ENCODE data around the gene STK24.
A peak's percentile ranks its signal among the peaks of the same experiment; 100 is the strongest.

STK24 gene

GRCh38 chr13:98567140-98567539, 9.8 kb downstream of the STK24 start:
- Histone ChIP-seq H3K4me1 (ENCODE audit: insufficient read depth, low read length, poor library complexity, severe bottlenecking) (peaks cover 32% of the 10 kb centered on the region), H3K9me3 (ENCODE audit: insufficient read depth, low read depth, low read length) (no peaks in the 10 kb centered on the region), H3K79me2 (ENCODE audit: insufficient read depth, low read length) (peaks cover 100% of the 10 kb centered on the region), H3F3A (ENCODE audit: low read depth) (no peaks in the 10 kb centered on the region), H2AFZ (ENCODE audit: low read length) (no peak overlapping the region), H3K36me3 (ENCODE audit: insufficient read depth, low read length) (peaks cover 4% of the 10 kb centered on the region; the same call in 1 of the 2 replicates), H4K20me1 (ENCODE audit: insufficient read depth, low read length, poor library complexity, severe bottlenecking) (peaks cover 75% of the 10 kb centered on the region), H3K9ac (ENCODE audit: low read depth, low read length, poor library complexity, severe bottlenecking) (no peak overlapping the region), H3K4me3 (ENCODE audit: low read length, poor library complexity, severe bottlenecking) (no peak overlapping the region), H3K9me2 (replicated peaks; ENCODE audit: low read depth, low read length) (no peaks in the 10 kb centered on the region), H3K27me3 (ENCODE audit: insufficient read depth, low read length, poor library complexity, severe bottlenecking) (no peaks in the 10 kb centered on the region), H3K4me2 (ENCODE audit: low read depth, low read length, poor library complexity, severe bottlenecking) (no peak overlapping the region)
- TF ChIP-seq CTCF (conservative IDR thresholded peaks at IDR 0.05; ENCODE audit: low read length) (no peak), EZH2phosphoT487 (IDR thresholded peaks at IDR 0.05; ENCODE audit: borderline replicate concordance) (no peak)

- Histone ChIP-seq H2AFZ (ENCODE audit: low read length) (no peak overlapping the region), H3K27me3 (ENCODE audit: insufficient read depth, low read length, poor library complexity, severe bottlenecking) (no peaks in the 10 kb centered on the region), H3K4me1 (ENCODE audit: insufficient read depth, low read length, poor library complexity, severe bottlenecking) (peaks cover 21% of the 10 kb centered on the region), H3K36me3 (ENCODE audit: insufficient read depth, low read length) (peaks cover 4% of the 10 kb centered on the region; the same call in 1 of the 2 replicates), H3K79me2 (ENCODE audit: insufficient read depth, low read length) (peaks cover 100% of the 10 kb centered on the region), H3K4me3 (ENCODE audit: low read length, poor library complexity, severe bottlenecking) (no peak overlapping the region), H4K20me1 (ENCODE audit: insufficient read depth, low read length, poor library complexity, severe bottlenecking) (peaks cover 71% of the 10 kb centered on the region), H3K9me3 (ENCODE audit: insufficient read depth, low read depth, low read length) (no peaks in the 10 kb centered on the region), H3K9ac (ENCODE audit: low read depth, low read length, poor library complexity, severe bottlenecking) (no peak overlapping the region), H3K4me2 (ENCODE audit: low read depth, low read length, poor library complexity, severe bottlenecking) (no peak overlapping the region), H3F3A (ENCODE audit: low read depth) (no peaks in the 10 kb centered on the region), H3K9me2 (replicated peaks; ENCODE audit: low read depth, low read length) (no peaks in the 10 kb centered on the region)
- TF ChIP-seq EZH2phosphoT487 (IDR thresholded peaks at IDR 0.05; ENCODE audit: borderline replicate concordance): no peak
- TF ChIP-seq CTCF (conservative IDR thresholded peaks at IDR 0.05; ENCODE audit: low read length): no peak
Observed at GRCh38 chr13:98565726-98566565, 11.0 kb downstream of the STK24 start.

GRCh38 chr13:98564204-98564603, 12.7 kb downstream of the STK24 start:
- peaks cover 100% of the 10 kb centered on the region for H3K79me2 ChIP-seq (ENCODE audit: insufficient read depth, low read length)
- H3K9me2 ChIP-seq (replicated peaks; ENCODE audit: low read depth, low read length): no peaks in the 10 kb centered on the region
- H3K4me2 ChIP-seq (ENCODE audit: low read depth, low read length, poor library complexity, severe bottlenecking): peak overlapping the region; percentile 15
- H3K4me3 ChIP-seq (ENCODE audit: low read length, poor library complexity, severe bottlenecking): no peak overlapping the region
- TF ChIP-seq CTCF (conservative IDR thresholded peaks at IDR 0.05; ENCODE audit: low read length) (no peak), EZH2phosphoT487 (IDR thresholded peaks at IDR 0.05; ENCODE audit: borderline replicate concordance) (no peak)
- H3K9me3 ChIP-seq (ENCODE audit: insufficient read depth, low read depth, low read length): no peaks in the 10 kb centered on the region
- no peaks in the 10 kb centered on the region for H3K27me3 ChIP-seq (ENCODE audit: insufficient read depth, low read length, poor library complexity, severe bottlenecking)
- H4K20me1 ChIP-seq (ENCODE audit: insufficient read depth, low read length, poor library complexity, severe bottlenecking): peaks cover 72% of the 10 kb centered on the region
- peaks cover 13% of the 10 kb centered on the region for H3K4me1 ChIP-seq (ENCODE audit: insufficient read depth, low read length, poor library complexity, severe bottlenecking)
- no peak overlapping the region for H2AFZ ChIP-seq (ENCODE audit: low read length)
- H3F3A ChIP-seq (ENCODE audit: low read depth): no peaks in the 10 kb centered on the region
- H3K9ac ChIP-seq (ENCODE audit: low read depth, low read length, poor library complexity, severe bottlenecking): no peak overlapping the region
- peaks cover 4% of the 10 kb centered on the region; the same call in 1 of the 2 replicates for H3K36me3 ChIP-seq (ENCODE audit: insufficient read depth, low read length)

Measured in Loucy (cell line).